Ecto neural progenitor cell (in vitro differentiated cells): ENCODE results near the gene BMX.

Source experiments
- DNase-seq: peaks from one replicate; pipeline ENCODE4 v3.0.0-alpha.2; 2018; ENCODE audit warnings: low spot score

Gene BMX

GRCh38 chrX:15570145-15570544, 69.5 kb downstream of the BMX start:
- DNase-seq: no peak

DNA sequence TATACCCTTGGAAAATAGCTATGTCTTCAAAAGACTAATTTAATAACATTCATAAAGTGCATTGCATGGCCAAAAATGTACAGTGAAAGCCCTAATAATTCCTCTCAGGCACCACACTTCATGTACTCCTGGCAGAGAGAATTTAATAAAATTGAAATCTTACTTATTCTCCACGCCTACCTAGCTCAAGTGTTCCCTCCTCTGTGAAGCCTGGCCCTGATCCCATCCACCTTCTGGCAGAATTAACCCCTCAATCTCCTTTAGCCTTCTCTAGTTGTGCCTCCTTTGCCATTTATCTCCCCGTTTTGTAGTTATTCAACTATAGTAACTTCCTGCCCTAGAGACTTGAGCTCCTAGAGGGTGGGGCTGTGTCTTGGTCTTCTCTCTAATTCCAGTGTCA, 73.4 kb downstream of the BMX start:
- no peak for DNase-seq

GRCh38 chrX:15576019-15576418, 75.4 kb downstream of the BMX start:
- no peak for DNase-seq

GRCh38 chrX:15579778-15580747, 79.5 kb downstream of the BMX start:
- DNase-seq: no peak

- no peak for DNase-seq
These were observed 93.8 kb downstream of the BMX start for GRCh38 chrX:15594371-15594770.

DNA sequence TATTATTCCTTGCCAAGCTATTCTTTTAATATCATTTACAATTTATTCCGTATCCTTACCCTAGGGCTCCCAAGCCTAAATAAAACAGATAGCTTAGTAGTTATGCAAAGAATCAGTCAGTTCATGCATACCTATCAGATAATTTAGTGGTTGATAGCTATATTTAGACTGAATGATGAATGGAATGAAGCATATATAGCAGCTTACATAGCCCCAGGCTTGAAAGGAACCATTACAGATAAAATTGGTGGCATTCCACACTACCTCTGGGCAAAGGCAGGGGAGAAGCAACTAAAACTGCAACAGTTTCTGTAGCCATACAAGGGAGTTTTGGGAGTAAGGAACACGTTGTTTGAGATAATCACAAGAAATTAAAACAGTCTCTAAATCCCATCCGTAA, 97.4 kb downstream of the BMX start:
- DNase-seq: no peak

DNA sequence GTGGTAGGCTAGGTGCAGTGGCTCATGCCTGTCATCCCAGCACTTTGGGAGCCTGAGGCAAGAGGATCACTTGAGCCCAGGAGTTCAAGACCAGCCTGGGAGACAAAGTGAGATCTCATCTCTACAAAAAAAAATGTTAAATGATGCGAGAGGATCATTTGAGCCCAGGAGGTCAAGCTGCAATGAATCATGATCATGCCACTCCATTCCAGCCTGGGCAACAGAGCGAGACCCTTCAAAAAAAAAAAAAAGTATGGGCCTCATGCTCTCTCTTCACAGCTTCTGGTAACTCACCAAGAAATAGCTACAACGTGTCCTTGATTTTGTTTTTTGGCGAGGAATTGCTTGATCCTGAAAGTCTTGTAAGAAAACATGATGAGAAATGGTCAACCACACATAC, 98.9 kb downstream of the BMX start:
- no peak for DNase-seq

DNA sequence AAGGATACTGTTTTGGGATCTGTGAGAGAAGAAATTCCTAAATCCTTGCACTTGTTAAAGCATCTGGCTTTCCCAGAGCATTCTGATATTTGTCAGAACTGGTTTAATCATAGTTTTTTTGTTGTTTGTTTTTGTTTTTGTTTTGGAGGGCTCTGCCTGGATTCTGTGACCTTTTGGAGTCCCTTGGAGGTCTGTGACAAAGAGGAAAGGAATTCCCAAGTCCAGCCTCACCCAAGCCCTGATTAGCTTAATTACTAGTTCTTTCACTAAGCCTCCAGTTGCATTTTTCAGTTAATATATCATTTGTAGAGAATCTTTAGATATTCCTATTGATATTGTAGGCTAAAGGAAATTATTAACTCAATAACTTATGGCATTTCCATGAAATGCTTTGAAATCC, 99.4 kb downstream of the BMX start:
- DNase-seq: no peak

DNA sequence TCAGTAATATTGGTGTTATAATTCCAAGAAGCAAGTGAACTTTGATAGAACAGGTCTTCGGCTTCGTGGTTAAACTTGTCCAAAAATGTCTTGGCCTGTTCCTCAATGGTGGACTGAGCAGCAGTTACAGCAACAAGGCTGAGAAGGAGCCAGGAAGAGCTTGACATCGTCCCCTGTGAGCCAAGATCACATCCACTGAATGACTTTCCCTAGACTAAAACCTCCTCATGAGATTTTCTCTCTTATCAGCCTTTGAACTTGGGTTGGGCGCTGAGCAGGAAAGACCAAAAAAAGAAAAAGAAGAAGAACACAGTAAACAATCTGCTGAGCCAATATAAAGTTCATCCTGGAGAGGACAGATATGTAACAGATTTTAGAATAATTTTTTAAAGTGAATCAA, 100.1 kb downstream of the BMX start, which contains the start of gene ACE2:
ACE2 (minus strand) TSS at position 216 of the 400 bp plus-strand sequence; CDS start at position 167, 49 bp downstream.
- no peak for DNase-seq

- no peak for DNase-seq
These were observed 101.3 kb downstream of the BMX start for GRCh38 chrX:15601932-15602331.

DNA sequence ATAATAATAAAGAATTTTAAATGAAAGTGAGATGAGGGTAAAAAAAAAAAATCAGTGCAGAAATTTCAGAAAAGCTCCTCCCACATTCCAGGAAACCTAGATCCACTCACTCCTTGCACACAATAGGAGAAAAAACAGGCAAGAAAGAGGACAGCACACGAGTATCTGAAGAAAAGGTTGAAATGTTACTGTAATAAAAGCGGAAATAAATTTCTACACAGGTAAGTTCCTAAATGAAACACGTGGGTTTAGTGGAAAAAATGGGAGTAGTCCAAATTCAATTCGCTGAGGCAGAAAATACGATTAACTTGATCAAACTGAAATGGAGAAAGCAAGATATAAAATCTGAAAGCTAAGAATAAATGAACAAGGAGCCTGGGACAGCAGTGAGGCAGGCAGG, 102.2 kb downstream of the BMX start:
- no peak for DNase-seq

DNA sequence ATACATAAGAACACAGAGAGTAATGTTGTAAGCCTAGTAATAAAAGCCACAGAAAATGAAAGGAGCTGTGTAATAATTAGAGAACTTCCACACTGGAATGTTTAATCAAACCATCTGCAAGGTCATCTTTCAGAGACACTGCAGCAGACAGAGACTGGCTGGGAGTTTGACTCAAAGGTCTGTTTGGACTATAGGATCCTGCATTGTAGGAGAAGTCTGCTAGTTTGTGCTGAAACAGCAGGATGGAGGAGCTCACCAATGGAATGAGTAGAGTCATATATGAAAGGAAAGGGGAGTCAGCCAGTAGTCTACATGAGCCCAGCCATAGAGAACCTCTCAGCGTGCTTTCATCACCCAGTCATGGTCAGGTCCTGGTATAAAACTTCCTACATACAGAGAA, 104.6 kb downstream of the BMX start:
- no peak for DNase-seq
